ENCODE data around the gene SPAG8.

Gene SPAG8

DNA sequence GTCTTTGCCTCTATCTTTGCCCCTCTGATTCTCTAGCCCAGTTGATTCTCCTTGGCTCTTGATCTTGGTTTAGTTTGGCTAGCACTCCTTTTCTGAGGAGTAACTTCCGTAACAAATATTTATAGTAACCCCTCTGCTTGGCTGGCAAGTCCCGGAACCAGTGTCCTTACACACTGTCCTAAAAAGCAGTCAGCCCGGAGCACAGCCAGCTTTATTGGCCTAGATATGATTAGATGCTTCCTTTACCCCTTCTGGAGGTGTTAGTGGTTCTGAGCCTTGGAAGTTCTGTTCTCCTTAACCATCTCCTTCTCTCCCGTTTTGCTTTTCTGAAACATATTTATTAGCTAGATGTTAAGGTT, 41.0 kb downstream of the SPAG8 start:
- H3K9me2 ChIP-seq (replicated peaks; ENCODE audit: control insufficient read depth, low read length) = no peaks in the 10 kb centered on the region
- no peaks in the 10 kb centered on the region for H3K9me3 ChIP-seq (ENCODE audit: control insufficient read depth, insufficient read depth, low read length)
- no peaks in the 10 kb centered on the region; the same call in 1 of the 2 replicates for H3F3A ChIP-seq (ENCODE audit: control insufficient read depth, insufficient read depth)
- no peaks in the 10 kb centered on the region; the same call in 1 of the 2 replicates for H3K36me3 ChIP-seq (ENCODE audit: control insufficient read depth, low read length)
- no peak for TF ChIP-seq EZH2phosphoT487 (IDR thresholded peaks at IDR 0.05; ENCODE audit: borderline replicate concordance, low read length)
- TF ChIP-seq, protein P1, sequence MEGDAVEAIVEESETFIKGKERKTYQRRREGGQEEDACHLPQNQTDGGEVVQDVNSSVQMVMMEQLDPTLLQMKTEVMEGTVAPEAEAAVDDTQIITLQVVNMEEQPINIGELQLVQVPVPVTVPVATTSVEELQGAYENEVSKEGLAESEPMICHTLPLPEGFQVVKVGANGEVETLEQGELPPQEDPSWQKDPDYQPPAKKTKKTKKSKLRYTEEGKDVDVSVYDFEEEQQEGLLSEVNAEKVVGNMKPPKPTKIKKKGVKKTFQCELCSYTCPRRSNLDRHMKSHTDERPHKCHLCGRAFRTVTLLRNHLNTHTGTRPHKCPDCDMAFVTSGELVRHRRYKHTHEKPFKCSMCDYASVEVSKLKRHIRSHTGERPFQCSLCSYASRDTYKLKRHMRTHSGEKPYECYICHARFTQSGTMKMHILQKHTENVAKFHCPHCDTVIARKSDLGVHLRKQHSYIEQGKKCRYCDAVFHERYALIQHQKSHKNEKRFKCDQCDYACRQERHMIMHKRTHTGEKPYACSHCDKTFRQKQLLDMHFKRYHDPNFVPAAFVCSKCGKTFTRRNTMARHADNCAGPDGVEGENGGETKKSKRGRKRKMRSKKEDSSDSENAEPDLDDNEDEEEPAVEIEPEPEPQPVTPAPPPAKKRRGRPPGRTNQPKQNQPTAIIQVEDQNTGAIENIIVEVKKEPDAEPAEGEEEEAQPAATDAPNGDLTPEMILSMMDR (IDR thresholded peaks at IDR 0.05; ENCODE audit: low read depth, low read length, poor library complexity, severe bottlenecking) = no peak
- no peaks in the 10 kb centered on the region for H3K27me3 ChIP-seq (ENCODE audit: control insufficient read depth, low read length)
- H4K20me1 ChIP-seq (ENCODE audit: control insufficient read depth, insufficient read depth, low read depth, low read length) = no peaks in the 10 kb centered on the region
- H3K4me1 ChIP-seq (ENCODE audit: control insufficient read depth, low read length) = peaks cover 14% of the 10 kb centered on the region
- no peak overlapping the region for H3K27ac ChIP-seq (ENCODE audit: low read depth, low read length)
- H3K4me2 ChIP-seq (ENCODE audit: low read length) = no peak overlapping the region
- H3K79me2 ChIP-seq (ENCODE audit: control insufficient read depth, low read length) = no peaks in the 10 kb centered on the region
- H3K4me3 ChIP-seq (ENCODE audit: low read length) = no peak overlapping the region

DNA sequence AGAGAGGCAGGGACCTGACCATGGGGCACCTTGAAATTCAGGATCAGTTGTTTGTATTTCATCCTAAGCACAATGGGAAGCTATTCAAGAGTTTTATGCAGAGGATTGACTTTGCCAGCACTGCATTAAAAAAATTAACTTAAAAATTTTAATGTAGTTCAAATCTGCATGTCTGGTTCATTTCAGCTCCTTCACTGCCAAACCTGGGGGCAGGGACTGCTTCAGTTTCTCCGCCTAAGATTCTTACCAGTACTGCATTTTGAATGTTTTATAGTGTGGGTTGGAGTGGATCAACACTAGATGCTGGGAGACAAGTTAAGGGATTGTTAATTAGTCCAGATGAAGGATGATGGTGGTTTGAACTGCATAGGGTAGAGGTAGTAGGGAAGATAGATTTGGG, 42.3 kb downstream of the SPAG8 start:
- H4K20me1 ChIP-seq (ENCODE audit: control insufficient read depth, insufficient read depth, low read depth, low read length) = no peaks in the 10 kb centered on the region
- no peak for TF ChIP-seq EZH2phosphoT487 (IDR thresholded peaks at IDR 0.05; ENCODE audit: borderline replicate concordance, low read length)
- TF ChIP-seq, protein P1 (IDR thresholded peaks at IDR 0.05; ENCODE audit: low read depth, low read length, poor library complexity, severe bottlenecking) = no peak
- H3K4me3 ChIP-seq (ENCODE audit: low read length) = no peak overlapping the region
- H3K4me1 ChIP-seq (ENCODE audit: control insufficient read depth, low read length) = peaks cover 7% of the 10 kb centered on the region
- no peaks in the 10 kb centered on the region for H3K9me3 ChIP-seq (ENCODE audit: control insufficient read depth, insufficient read depth, low read length)
- H3K36me3 ChIP-seq (ENCODE audit: control insufficient read depth, low read length) = no peaks in the 10 kb centered on the region
- no peaks in the 10 kb centered on the region; the same call in 1 of the 2 replicates for H3K79me2 ChIP-seq (ENCODE audit: control insufficient read depth, low read length)
- H3K27me3 ChIP-seq (ENCODE audit: control insufficient read depth, low read length) = no peaks in the 10 kb centered on the region
- H3K9me2 ChIP-seq (replicated peaks; ENCODE audit: control insufficient read depth, low read length) = no peaks in the 10 kb centered on the region
- no peak overlapping the region for H3K27ac ChIP-seq (ENCODE audit: low read depth, low read length)
- H3F3A ChIP-seq (ENCODE audit: control insufficient read depth, insufficient read depth) = no peaks in the 10 kb centered on the region; the same call in 1 of the 2 replicates
- no peak overlapping the region for H3K4me2 ChIP-seq (ENCODE audit: low read length)

DNA sequence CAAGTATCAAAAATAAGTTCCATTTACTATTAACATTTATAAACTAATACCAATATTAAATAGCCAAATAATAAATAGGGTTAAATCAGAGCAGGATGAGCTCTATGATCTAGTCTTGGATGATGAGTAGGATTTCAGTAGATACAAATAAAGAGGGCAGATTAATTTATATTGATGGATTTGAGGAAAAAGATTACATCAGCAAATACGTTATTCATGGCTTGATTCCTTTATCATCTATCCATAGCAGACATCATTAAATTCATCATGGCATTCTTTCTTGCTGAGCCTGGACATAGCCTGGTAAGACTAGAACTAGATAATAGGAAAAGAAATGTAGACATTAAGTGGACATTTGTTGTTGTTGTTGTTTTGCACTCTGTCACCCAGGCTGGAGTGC, 44.6 kb downstream of the SPAG8 start:
- Histone ChIP-seq H3K4me2 (ENCODE audit: low read length) (no peak overlapping the region), H3F3A (ENCODE audit: control insufficient read depth, insufficient read depth) (peaks cover 4% of the 10 kb centered on the region; the same call in 1 of the 2 replicates), H3K4me3 (ENCODE audit: low read length) (no peak overlapping the region), H3K4me1 (ENCODE audit: control insufficient read depth, low read length) (peaks cover 13% of the 10 kb centered on the region), H4K20me1 (ENCODE audit: control insufficient read depth, insufficient read depth, low read depth, low read length) (no peaks in the 10 kb centered on the region), H3K79me2 (ENCODE audit: control insufficient read depth, low read length) (no peaks in the 10 kb centered on the region; the same call in none of the 2 replicates), H3K27ac (ENCODE audit: low read depth, low read length) (no peak overlapping the region), H3K36me3 (ENCODE audit: control insufficient read depth, low read length) (no peaks in the 10 kb centered on the region), H3K9me2 (replicated peaks; ENCODE audit: control insufficient read depth, low read length) (no peaks in the 10 kb centered on the region), H3K27me3 (ENCODE audit: control insufficient read depth, low read length) (no peaks in the 10 kb centered on the region), H3K9me3 (ENCODE audit: control insufficient read depth, insufficient read depth, low read length) (no peaks in the 10 kb centered on the region)
- no peak for TF ChIP-seq EZH2phosphoT487 (IDR thresholded peaks at IDR 0.05; ENCODE audit: borderline replicate concordance, low read length)
- TF ChIP-seq, protein P1 (IDR thresholded peaks at IDR 0.05; ENCODE audit: low read depth, low read length, poor library complexity, severe bottlenecking) = no peak

Data from DOHH2 (cell line).